Prostate gland (tissue), 2 donors: Measurements from ENCODE around the gene MFSD2A.

Source experiments
- POLR2A ChIP-seq: fragments of 450-650 bp; IDR thresholded peaks from one replicate; pipeline ENCODE4 v1.6.1; 2016; ENCODE audit warnings: antibody characterized with exemption, mild to moderate bottlenecking
- TF ChIP-seq, protein P1 (sequence below), 4 experiments: fragments of 200-600 bp in 2 of 4; fragments of 450-650 bp in 2 of 4; sonication (generic) in 2 of 4; IDR thresholded peaks; 1 replicate in 3 of 4; 2 replicates in 1 of 4; pipeline ENCODE4 v1.5.1; 2016 to 2019; ENCODE audit warnings: antibody characterized with exemption in 4 of 4, mild to moderate bottlenecking in 2 of 4, moderate library complexity in 2 of 4

DNA sequence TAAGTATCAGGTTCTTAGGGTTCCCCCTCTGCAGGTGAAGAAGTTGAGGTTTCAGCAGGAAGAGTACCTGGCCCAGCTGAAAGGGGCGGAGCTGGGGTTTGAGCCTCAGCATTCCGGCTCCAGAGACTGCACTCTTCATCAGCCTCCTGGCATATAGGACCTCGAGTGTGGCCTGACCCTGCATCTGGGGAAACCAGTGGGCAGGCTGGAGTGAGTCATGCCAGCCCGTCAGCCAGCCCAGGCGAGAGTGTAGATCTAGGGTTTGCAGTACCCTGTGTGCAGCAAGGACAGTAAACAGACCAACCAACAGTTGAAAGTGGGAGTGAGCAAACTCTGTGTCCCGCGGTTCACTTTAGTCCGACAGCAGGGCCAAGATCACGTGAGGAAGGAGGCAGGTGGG lies 14.1 kb downstream of the MFSD2A start:
- TF ChIP-seq, protein P1, sequence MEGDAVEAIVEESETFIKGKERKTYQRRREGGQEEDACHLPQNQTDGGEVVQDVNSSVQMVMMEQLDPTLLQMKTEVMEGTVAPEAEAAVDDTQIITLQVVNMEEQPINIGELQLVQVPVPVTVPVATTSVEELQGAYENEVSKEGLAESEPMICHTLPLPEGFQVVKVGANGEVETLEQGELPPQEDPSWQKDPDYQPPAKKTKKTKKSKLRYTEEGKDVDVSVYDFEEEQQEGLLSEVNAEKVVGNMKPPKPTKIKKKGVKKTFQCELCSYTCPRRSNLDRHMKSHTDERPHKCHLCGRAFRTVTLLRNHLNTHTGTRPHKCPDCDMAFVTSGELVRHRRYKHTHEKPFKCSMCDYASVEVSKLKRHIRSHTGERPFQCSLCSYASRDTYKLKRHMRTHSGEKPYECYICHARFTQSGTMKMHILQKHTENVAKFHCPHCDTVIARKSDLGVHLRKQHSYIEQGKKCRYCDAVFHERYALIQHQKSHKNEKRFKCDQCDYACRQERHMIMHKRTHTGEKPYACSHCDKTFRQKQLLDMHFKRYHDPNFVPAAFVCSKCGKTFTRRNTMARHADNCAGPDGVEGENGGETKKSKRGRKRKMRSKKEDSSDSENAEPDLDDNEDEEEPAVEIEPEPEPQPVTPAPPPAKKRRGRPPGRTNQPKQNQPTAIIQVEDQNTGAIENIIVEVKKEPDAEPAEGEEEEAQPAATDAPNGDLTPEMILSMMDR (IDR thresholded peaks at IDR 0.05): no peak
- TF ChIP-seq POLR2A: no peak
